WERI-Rb-1 (cell line): ENCODE data around the gene TAF11L11.
"Not testable (repeated sequence)": the region's sequence is repeated elsewhere in the genome, so short reads cannot be mapped to it uniquely, and the experiment has no call there.

Experiments used
- DNase-seq: peaks from one replicate; pipeline ENCODE4 v3.0.0-alpha.2; 2020
- H3K27ac ChIP-seq: fragments of 250-450 bp; sonication (Bioruptor Pico); 2 replicates; pipeline ENCODE4 v1.5.1; 2020; ENCODE audit warnings: mild to moderate bottlenecking, moderate library complexity
- H3K27me3 ChIP-seq: fragments of 250-450 bp; sonication (Bioruptor Pico); 2 replicates; pipeline ENCODE4 v1.5.1; 2021; ENCODE audit warnings: mild to moderate bottlenecking, low read depth, moderate library complexity; ENCODE audit not compliant: insufficient read depth, severe bottlenecking
- H3K36me3 ChIP-seq: fragments of 250-450 bp; sonication (Bioruptor Pico); 2 replicates; pipeline ENCODE4 v1.5.1; 2020; ENCODE audit warnings: mild to moderate bottlenecking, moderate library complexity
- H3K4me3 ChIP-seq: 2 replicates; pipeline ENCODE4 v1.5.1; 2011; ENCODE audit warnings: low read depth, mild to moderate bottlenecking, control low read depth, low read length
- H3K9me3 ChIP-seq: fragments of 250-450 bp; sonication (Bioruptor Pico); 2 replicates; pipeline ENCODE4 v1.5.1; 2021; ENCODE audit warnings: mild to moderate bottlenecking, moderate library complexity; ENCODE audit not compliant: severe bottlenecking
- TF ChIP-seq, protein P1 (sequence below): IDR thresholded peaks from 2 replicates; pipeline ENCODE4 v1.5.1; 2011; ENCODE audit warnings: low read depth, mild to moderate bottlenecking, control low read depth, inconsistent platforms, low read length

The TAF11L11 gene

DNA sequence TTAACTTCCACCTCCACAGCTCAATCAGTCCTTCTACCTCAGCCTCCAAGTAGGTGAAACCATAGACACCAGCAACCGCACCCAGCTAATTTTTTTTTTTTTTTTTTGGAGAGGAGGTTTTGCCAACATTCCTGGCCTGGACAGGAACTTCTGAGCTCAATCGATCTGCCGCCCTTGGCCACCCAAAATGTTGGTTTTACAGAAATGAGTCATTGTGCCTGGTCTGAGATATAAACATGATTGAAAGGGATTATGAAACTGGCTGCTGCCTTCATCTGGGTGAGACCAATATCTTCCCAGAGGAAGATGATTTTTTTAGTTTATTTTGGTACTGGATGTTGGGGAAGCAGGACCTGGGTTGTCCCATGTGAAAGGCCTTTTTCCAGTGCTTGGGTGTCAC lies 15.4 kb downstream of the TAF11L11 start:
- no peak overlapping the region for H3K27ac ChIP-seq
- no peak overlapping the region for H3K4me3 ChIP-seq
- H3K36me3 ChIP-seq: no peaks in the 10 kb centered on the region
- DNase-seq: no peak
- no peaks in the 10 kb centered on the region for H3K9me3 ChIP-seq
- TF ChIP-seq, protein P1, sequence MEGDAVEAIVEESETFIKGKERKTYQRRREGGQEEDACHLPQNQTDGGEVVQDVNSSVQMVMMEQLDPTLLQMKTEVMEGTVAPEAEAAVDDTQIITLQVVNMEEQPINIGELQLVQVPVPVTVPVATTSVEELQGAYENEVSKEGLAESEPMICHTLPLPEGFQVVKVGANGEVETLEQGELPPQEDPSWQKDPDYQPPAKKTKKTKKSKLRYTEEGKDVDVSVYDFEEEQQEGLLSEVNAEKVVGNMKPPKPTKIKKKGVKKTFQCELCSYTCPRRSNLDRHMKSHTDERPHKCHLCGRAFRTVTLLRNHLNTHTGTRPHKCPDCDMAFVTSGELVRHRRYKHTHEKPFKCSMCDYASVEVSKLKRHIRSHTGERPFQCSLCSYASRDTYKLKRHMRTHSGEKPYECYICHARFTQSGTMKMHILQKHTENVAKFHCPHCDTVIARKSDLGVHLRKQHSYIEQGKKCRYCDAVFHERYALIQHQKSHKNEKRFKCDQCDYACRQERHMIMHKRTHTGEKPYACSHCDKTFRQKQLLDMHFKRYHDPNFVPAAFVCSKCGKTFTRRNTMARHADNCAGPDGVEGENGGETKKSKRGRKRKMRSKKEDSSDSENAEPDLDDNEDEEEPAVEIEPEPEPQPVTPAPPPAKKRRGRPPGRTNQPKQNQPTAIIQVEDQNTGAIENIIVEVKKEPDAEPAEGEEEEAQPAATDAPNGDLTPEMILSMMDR: no peak
- H3K27me3 ChIP-seq: no peaks in the 10 kb centered on the region

DNA sequence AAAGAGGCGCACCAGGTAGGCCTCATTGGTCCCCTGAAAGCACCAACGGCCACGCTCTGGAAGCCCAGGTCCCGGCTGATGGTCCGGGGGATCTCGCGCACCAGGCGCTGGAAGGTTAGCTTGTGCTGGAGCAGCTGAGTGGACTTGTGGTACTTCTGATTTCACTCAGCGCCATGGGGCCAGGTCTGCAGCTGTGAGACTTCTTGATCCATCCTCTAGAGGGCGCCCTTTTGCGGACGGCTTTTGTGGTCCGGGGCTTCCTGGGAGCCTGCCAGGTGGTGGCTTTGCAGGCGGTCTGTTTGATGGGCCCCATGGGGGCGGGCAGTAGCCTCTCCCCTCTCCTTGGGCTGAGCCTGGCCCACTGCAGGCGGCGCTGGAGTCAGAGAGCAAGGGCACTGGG lies 16.6 kb downstream of the TAF11L11 start:
- no peak overlapping the region for H3K27ac ChIP-seq
- TF ChIP-seq, protein P1: peak; percentile 59
- no peak overlapping the region for H3K4me3 ChIP-seq
- no peaks in the 10 kb centered on the region for H3K36me3 ChIP-seq
- H3K9me3 ChIP-seq: no peaks in the 10 kb centered on the region
- no peaks in the 10 kb centered on the region for H3K27me3 ChIP-seq
- no peak for DNase-seq

GRCh38 chr5:17625686-17626085 lies 21.7 kb downstream of the TAF11L11 start:
- Histone ChIP-seq H3K27me3 (no peaks in the 10 kb centered on the region), H3K4me3 (no peak overlapping the region), H3K9me3 (no peaks in the 10 kb centered on the region), H3K36me3 (no peaks in the 10 kb centered on the region), H3K27ac (no peak overlapping the region)
- DNase-seq: no peak
- TF ChIP-seq, protein P1: no peak

GRCh38 chr5:17631788-17632187 lies 27.8 kb downstream of the TAF11L11 start, which contains the start of gene TAF11L13:
Gene TAF11L13, plus strand, starts transcription at chr5:17632088.
- H3K27ac ChIP-seq: not testable (repeated sequence)

GRCh38 chr5:17634160-17634559 lies 30.2 kb downstream of the TAF11L11 start, which contains the start of gene TAF11L14:
Gene TAF11L14, plus strand, starts transcription at chr5:17634460.
- Histone ChIP-seq H3K27me3 (no peaks in the 10 kb centered on the region), H3K36me3 (no peaks in the 10 kb centered on the region), H3K9me3 (no peaks in the 10 kb centered on the region), H3K27ac (no peak within 1 kb of the TSS), H3K4me3 (no peak within 1 kb of the TSS)
- TF ChIP-seq, protein P1: no peak
- DNase-seq: no peak

More at GRCh38 chr5:17631788-17632187, 27.8 kb downstream of the TAF11L11 start, which contains the start of gene TAF11L13:
- not testable (repeated sequence) for H3K9me3 ChIP-seq, H3K36me3 ChIP-seq, H3K27me3 ChIP-seq, DNase-seq, H3K4me3 ChIP-seq

DNA sequence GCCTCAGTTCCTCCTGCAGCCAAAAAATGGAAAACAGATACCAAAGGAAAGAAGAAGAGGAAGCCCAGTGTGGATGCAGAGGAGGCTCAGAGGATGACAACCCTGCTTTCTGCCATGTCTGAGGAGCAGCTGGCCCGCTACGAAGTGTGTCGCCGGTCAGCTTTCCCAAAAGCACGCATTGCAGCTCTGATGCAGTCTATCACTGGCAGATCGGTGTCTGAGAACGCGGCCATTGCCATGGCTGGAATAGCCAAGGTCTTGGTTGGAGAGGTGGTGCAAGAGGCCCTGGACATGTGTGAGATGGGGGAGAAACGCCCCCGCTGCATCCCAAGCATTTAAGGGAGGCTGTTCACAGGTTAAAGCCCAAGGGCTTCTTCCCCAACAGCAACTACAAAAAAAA lies 45.2 kb downstream of the TAF11L11 start:
- not testable (repeated sequence) for H3K36me3 ChIP-seq, H3K27ac ChIP-seq, H3K9me3 ChIP-seq, H3K4me3 ChIP-seq, DNase-seq, H3K27me3 ChIP-seq

DNA sequence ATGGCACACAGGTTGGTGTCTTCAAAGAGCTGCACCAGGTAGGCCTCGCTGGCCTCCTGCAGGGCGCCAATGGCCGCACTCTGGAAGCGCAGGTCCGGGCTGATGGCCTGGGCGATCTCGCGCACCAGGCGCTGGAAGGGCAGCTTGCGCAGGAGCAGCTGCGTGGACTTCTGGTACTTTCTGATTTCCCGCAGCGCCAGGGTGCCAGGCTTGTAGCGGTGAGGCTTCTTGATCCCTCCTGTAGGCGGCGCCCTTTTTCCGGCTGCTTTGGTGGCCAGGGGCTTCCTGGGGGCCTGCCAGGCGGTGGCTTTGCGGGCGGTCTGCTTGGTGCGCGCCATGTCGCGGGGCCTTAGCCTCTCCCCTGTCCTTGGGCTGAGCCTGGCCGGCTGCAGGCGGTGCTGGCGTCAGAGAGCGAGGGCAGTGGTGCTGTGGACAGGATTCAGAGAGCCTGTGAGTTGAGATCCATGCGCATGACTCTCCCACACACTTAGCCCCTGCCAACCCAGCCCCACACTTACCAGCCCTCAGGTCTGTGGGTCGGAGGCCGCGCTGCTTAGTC lies 51.3 kb downstream of the TAF11L11 start:
- H3K27ac ChIP-seq, H3K36me3 ChIP-seq, H3K4me3 ChIP-seq, H3K9me3 ChIP-seq, DNase-seq, H3K27me3 ChIP-seq: not testable (repeated sequence)
